Measurements from ENCODE around the gene CACNA2D3. TPM values are rescaled to one million over a fixed set of nuclear protein-coding genes. Genes with fewer than 3 reads are reported as not detected.

CACNA2D3 gene
- total RNA-seq, 1 experiment from 2014 or later = not detected

DNA sequence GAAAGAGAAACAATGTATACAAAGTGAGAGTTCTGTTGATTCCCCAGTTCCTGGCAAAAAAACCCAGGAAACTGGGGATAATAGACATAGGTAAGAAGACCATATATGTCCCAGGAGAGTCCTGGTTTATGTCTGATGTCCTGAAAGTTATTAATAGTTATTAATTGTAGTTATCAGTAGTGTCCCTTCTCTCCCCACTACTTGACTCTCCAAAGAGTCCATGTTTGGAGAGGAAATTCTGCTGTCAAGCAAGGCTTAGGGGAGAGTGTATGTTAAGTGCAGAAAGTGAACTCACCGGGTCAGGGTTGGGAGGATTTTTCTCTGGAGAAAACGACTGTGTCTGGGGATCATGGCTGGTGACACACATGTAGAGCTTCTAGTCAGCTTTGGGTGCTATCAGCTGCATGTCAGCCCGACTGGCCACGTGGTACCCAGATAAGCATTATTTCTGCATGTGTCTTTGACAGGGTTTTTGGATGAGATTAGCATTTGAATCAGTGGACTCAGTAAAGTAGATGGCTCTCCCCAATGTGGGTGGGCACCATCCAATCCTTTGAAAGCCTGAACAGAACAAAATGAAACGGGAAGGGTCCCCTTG, 80.4 kb downstream of the CACNA2D3 start:
- no peak for TF ChIP-seq CTCF (IDR thresholded peaks at IDR 0.05; ENCODE audit: insufficient read depth in 1 of 2, low read depth in 1 of 2, low read length in 1 of 2, severe bottlenecking in 1 of 2, unreplicated experiment in 1 of 2)
- Mint-ChIP-seq H3K36me3 (ENCODE audit: insufficient read depth, unreplicated experiment) (no peaks in the 10 kb centered on the region), H3K9me3 (ENCODE audit: unreplicated experiment) (no peaks in the 10 kb centered on the region), H3K4me3 (ENCODE audit: unreplicated experiment) (no peak overlapping the region), H3K27me3 (ENCODE audit: insufficient read depth, unreplicated experiment) (peaks cover 18% of the 10 kb centered on the region), H3K4me1 (ENCODE audit: low read depth, unreplicated experiment) (no peaks in the 10 kb centered on the region), H3K27ac (ENCODE audit: unreplicated experiment) (no peak overlapping the region)
- no peaks in the 10 kb centered on the region for H3K9me3 ChIP-seq
- H3K36me3 ChIP-seq (ENCODE audit: control insufficient read depth, insufficient read depth, low read length) = no peaks in the 10 kb centered on the region
- no TSS peak for BruUV-seq (replicated peaks)
- no peaks in the 10 kb centered on the region for H3K4me1 ChIP-seq
- DNase-seq = no peak
- CTCF ChIA-PET = no interaction called here
- POLR2A ChIA-PET = no interaction called here
- no peaks in the 10 kb centered on the region; the same call in 1 of the 2 replicates for H3K27me3 ChIP-seq (replicated peaks; ENCODE audit: control insufficient read depth, insufficient read depth, low read length)
- no peak overlapping the region for H3K4me3 ChIP-seq (ENCODE audit: low read depth, low read length)
- intact Hi-C loops (cut with micrococcal nuclease; ENCODE audit: unreplicated experiment) = no loop called here

DNA sequence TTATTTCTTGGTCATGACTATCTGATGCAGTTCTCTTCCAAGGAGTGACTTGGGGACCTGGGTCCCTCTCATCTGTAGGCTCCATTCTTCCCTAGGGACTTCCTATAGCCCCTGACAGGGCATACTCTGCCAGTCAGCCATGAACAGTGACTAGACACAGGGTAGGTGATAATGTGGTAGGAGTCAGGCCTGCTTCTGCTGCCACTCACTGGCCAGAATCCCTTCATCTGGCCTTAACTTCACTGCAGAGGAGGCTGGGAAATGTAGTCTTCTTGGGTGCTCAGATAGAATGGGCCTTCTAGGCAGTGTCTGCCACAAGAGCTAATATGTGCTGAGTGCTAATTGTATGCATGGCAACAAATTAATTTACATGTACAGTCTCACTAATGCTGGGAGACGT, 84.5 kb downstream of the CACNA2D3 start:
- Mint-ChIP-seq H3K4me1 (ENCODE audit: low read depth, unreplicated experiment) (no peaks in the 10 kb centered on the region), H3K36me3 (ENCODE audit: insufficient read depth, unreplicated experiment) (no peaks in the 10 kb centered on the region), H3K27ac (ENCODE audit: unreplicated experiment) (no peak overlapping the region), H3K27me3 (ENCODE audit: insufficient read depth, unreplicated experiment) (peaks cover 18% of the 10 kb centered on the region), H3K9me3 (ENCODE audit: unreplicated experiment) (peaks cover 5% of the 10 kb centered on the region), H3K4me3 (ENCODE audit: unreplicated experiment) (no peak overlapping the region)
- BruUV-seq (replicated peaks) = no TSS peak
- intact Hi-C loops (cut with micrococcal nuclease; ENCODE audit: unreplicated experiment) = no loop called here
- no peak for DNase-seq
- Histone ChIP-seq H3K4me3 (ENCODE audit: low read depth, low read length) (no peak overlapping the region), H3K4me1 (no peaks in the 10 kb centered on the region), H3K27me3 (replicated peaks; ENCODE audit: control insufficient read depth, insufficient read depth, low read length) (no peaks in the 10 kb centered on the region), H3K36me3 (ENCODE audit: control insufficient read depth, insufficient read depth, low read length) (no peaks in the 10 kb centered on the region), H3K9me3 (no peaks in the 10 kb centered on the region)
- POLR2A ChIA-PET = no interaction called here
- TF ChIP-seq CTCF (IDR thresholded peaks at IDR 0.05; ENCODE audit: insufficient read depth in 1 of 2, low read depth in 1 of 2, low read length in 1 of 2, severe bottlenecking in 1 of 2, unreplicated experiment in 1 of 2) = no peak
- CTCF ChIA-PET = no interaction called here

DNA sequence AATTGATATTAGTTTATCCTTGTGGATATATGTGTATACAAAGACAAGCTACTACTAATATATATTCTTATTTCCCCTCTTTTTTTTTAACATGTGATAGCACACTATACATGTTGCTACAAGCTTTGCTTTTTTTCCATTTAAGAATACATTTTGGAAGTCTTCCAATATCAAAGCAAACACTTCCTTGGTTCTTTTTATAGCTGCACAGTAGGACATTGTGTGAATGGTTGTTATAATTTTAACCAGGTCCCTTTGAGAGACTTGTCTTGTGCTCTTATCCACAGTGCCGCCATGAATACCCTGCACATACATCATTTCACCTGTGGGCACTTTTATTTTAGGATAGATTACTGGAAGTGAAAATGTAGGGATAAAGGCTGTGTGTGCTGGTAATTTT, 88.7 kb downstream of the CACNA2D3 start:
- ChIA-PET CTCF (no interaction called here), POLR2A (no interaction called here)
- Histone ChIP-seq H3K9me3 (no peaks in the 10 kb centered on the region), H3K27me3 (replicated peaks; ENCODE audit: control insufficient read depth, insufficient read depth, low read length) (no peaks in the 10 kb centered on the region), H3K36me3 (ENCODE audit: control insufficient read depth, insufficient read depth, low read length) (no peaks in the 10 kb centered on the region), H3K4me1 (no peaks in the 10 kb centered on the region), H3K4me3 (ENCODE audit: low read depth, low read length) (no peak overlapping the region)
- no TSS peak for BruUV-seq (replicated peaks)
- DNase-seq = no peak
- no peaks in the 10 kb centered on the region for H3K36me3 Mint-ChIP-seq (ENCODE audit: insufficient read depth, unreplicated experiment)
- peaks cover 12% of the 10 kb centered on the region for H3K9me3 Mint-ChIP-seq (ENCODE audit: unreplicated experiment)
- H3K4me1 Mint-ChIP-seq (ENCODE audit: low read depth, unreplicated experiment) = no peaks in the 10 kb centered on the region
- intact Hi-C loops (cut with micrococcal nuclease; ENCODE audit: unreplicated experiment) = no loop called here
- H3K27ac Mint-ChIP-seq (ENCODE audit: unreplicated experiment) = no peak overlapping the region
- TF ChIP-seq CTCF (IDR thresholded peaks at IDR 0.05; ENCODE audit: insufficient read depth in 1 of 2, low read depth in 1 of 2, low read length in 1 of 2, severe bottlenecking in 1 of 2, unreplicated experiment in 1 of 2) = no peak
- H3K4me3 Mint-ChIP-seq (ENCODE audit: unreplicated experiment) = no peak overlapping the region
- peaks cover 8% of the 10 kb centered on the region for H3K27me3 Mint-ChIP-seq (ENCODE audit: insufficient read depth, unreplicated experiment)

Measured in Caco-2 (cell line).